ENCODE measurements around the gene GAB1. TPM values are rescaled to one million over a fixed set of nuclear protein-coding genes. Genes with fewer than 3 reads are reported as not detected.

The GAB1 gene
- total RNA-seq, 1 donor from 2014 or later: 32.6 TPM

DNA sequence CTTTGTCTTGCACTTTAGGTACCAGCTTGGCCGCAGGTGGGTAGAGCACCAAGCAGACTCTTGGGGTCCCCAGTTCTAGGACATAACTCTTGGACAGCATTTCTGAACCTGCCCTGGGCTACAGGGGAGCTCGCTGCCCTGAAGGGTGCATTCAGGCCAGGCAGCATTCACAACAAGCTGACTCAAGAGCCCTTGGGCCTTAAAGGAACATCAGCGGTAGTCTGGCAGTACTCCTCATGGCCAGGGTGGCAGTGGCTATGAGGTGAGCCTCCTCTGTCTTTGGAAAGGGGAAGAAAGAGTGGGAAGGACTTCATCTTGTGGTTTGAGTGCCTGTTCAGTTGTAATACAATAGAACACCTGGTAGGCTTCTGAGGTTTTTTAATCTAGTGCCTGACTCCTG, 152.0 kb downstream of the GAB1 start:
- H3K36me3 Mint-ChIP-seq (ENCODE audit: unreplicated experiment): peaks cover 2% of the 10 kb centered on the region
- no peak overlapping the region for H3K27ac Mint-ChIP-seq (ENCODE audit: unreplicated experiment)
- H3K27me3 Mint-ChIP-seq (ENCODE audit: unreplicated experiment): peaks cover 28% of the 10 kb centered on the region
- H3K9me3 Mint-ChIP-seq (ENCODE audit: unreplicated experiment): peaks cover 14% of the 10 kb centered on the region
- no peak for DNase-seq (ENCODE audit: extremely low spot score, unreplicated experiment)
- no peak overlapping the region for H3K4me3 Mint-ChIP-seq (ENCODE audit: unreplicated experiment)
- no peak for TF ChIP-seq CTCF (IDR thresholded peaks at IDR 0.05)
- no peaks in the 10 kb centered on the region for H3K4me1 Mint-ChIP-seq (ENCODE audit: unreplicated experiment)

- Mint-ChIP-seq H3K27me3 (ENCODE audit: unreplicated experiment) (peaks cover 28% of the 10 kb centered on the region), H3K4me3 (ENCODE audit: unreplicated experiment) (no peak overlapping the region), H3K36me3 (ENCODE audit: unreplicated experiment) (peaks cover 3% of the 10 kb centered on the region), H3K4me1 (ENCODE audit: unreplicated experiment) (no peaks in the 10 kb centered on the region), H3K9me3 (ENCODE audit: unreplicated experiment) (peaks cover 14% of the 10 kb centered on the region), H3K27ac (ENCODE audit: unreplicated experiment) (no peak overlapping the region)
- no peak for DNase-seq (ENCODE audit: extremely low spot score, unreplicated experiment)
- TF ChIP-seq CTCF (IDR thresholded peaks at IDR 0.05): no peak
Observed at GRCh38 chr4:143489106-143489505, 152.4 kb downstream of the GAB1 start.

GRCh38 chr4:143498021-143498420, 161.3 kb downstream of the GAB1 start:
- Mint-ChIP-seq H3K4me1 (ENCODE audit: unreplicated experiment) (no peaks in the 10 kb centered on the region), H3K9me3 (ENCODE audit: unreplicated experiment) (peaks cover 6% of the 10 kb centered on the region), H3K27me3 (ENCODE audit: unreplicated experiment) (peaks cover 19% of the 10 kb centered on the region), H3K36me3 (ENCODE audit: unreplicated experiment) (peaks cover 3% of the 10 kb centered on the region), H3K4me3 (ENCODE audit: unreplicated experiment) (no peak overlapping the region), H3K27ac (ENCODE audit: unreplicated experiment) (no peak overlapping the region)
- DNase-seq (ENCODE audit: extremely low spot score, unreplicated experiment): no peak
- TF ChIP-seq CTCF (IDR thresholded peaks at IDR 0.05): no peak

- TF ChIP-seq CTCF (IDR thresholded peaks at IDR 0.05): no peak
- DNase-seq (ENCODE audit: extremely low spot score, unreplicated experiment): no peak
- Mint-ChIP-seq H3K4me1 (ENCODE audit: unreplicated experiment) (no peaks in the 10 kb centered on the region), H3K27ac (ENCODE audit: unreplicated experiment) (no peak overlapping the region), H3K9me3 (ENCODE audit: unreplicated experiment) (no peaks in the 10 kb centered on the region), H3K27me3 (ENCODE audit: unreplicated experiment) (peaks cover 29% of the 10 kb centered on the region), H3K4me3 (ENCODE audit: unreplicated experiment) (no peak overlapping the region), H3K36me3 (ENCODE audit: unreplicated experiment) (no peaks in the 10 kb centered on the region)
Observed at GRCh38 chr4:143502231-143502630, 165.6 kb downstream of the GAB1 start.

DNA sequence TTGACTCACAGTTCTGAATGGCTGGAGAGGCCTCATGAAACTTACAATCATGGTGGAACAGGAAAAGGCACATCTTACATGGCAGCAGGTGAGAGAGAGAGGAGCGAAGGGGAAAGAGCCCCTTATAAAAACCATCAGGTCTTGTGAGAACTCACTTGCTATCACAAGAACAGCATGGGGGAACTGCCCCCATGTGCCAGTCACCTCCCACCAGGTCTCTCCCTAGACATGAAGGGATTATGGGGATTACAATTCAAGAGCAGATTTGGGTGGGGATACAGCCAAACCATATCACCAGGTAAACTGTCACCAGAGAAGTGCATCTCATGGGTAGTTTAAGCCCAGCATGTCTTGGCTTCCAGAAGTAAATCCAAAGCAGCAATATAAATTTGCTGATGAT, 169.4 kb downstream of the GAB1 start:
- Mint-ChIP-seq H3K27me3 (ENCODE audit: unreplicated experiment) (peaks cover 50% of the 10 kb centered on the region), H3K36me3 (ENCODE audit: unreplicated experiment) (no peaks in the 10 kb centered on the region), H3K4me1 (ENCODE audit: unreplicated experiment) (no peaks in the 10 kb centered on the region), H3K4me3 (ENCODE audit: unreplicated experiment) (no peak overlapping the region), H3K9me3 (ENCODE audit: unreplicated experiment) (peaks cover 4% of the 10 kb centered on the region), H3K27ac (ENCODE audit: unreplicated experiment) (no peak overlapping the region)
- no peak for TF ChIP-seq CTCF (IDR thresholded peaks at IDR 0.05)
- DNase-seq (ENCODE audit: extremely low spot score, unreplicated experiment): no peak

All from osteocyte (in vitro differentiated cells).